Measurements from ENCODE around the gene DIABLO.
"Not testable (repeated sequence)": the region's sequence is repeated elsewhere in the genome, so short reads cannot be mapped to it uniquely, and the experiment has no call there.

Gene DIABLO

GRCh38 chr12:122187466-122187865, 38.4 kb downstream of the DIABLO start:
- Histone ChIP-seq H3K4me3 (ENCODE audit: low read depth, low read length) (no peak overlapping the region), H2AFZ (ENCODE audit: low read length, unreplicated experiment) (no peak overlapping the region), H3K79me2 (ENCODE audit: control insufficient read depth, insufficient read depth, low read length, unreplicated experiment) (no peaks in the 10 kb centered on the region), H3K27ac (ENCODE audit: low read depth, low read length) (no peak overlapping the region), H3K36me3 (ENCODE audit: insufficient read depth, low read length) (no peaks in the 10 kb centered on the region), H3K27me3 (ENCODE audit: insufficient read depth, low read length) (no peaks in the 10 kb centered on the region), H3K4me1 (ENCODE audit: control insufficient read depth, insufficient read depth, low read length, unreplicated experiment) (no peaks in the 10 kb centered on the region)

- Histone ChIP-seq H3K4me1 (ENCODE audit: control insufficient read depth, insufficient read depth, low read length, unreplicated experiment) (no peaks in the 10 kb centered on the region), H2AFZ (ENCODE audit: low read length, unreplicated experiment) (no peak overlapping the region), H3K79me2 (ENCODE audit: control insufficient read depth, insufficient read depth, low read length, unreplicated experiment) (no peaks in the 10 kb centered on the region), H3K27ac (ENCODE audit: low read depth, low read length) (no peak overlapping the region), H3K27me3 (ENCODE audit: insufficient read depth, low read length) (no peaks in the 10 kb centered on the region), H3K36me3 (ENCODE audit: insufficient read depth, low read length) (no peaks in the 10 kb centered on the region), H3K4me3 (ENCODE audit: low read depth, low read length) (no peak overlapping the region)
Measured at GRCh38 chr12:122185494-122186082, 40.3 kb downstream of the DIABLO start.

GRCh38 chr12:122185079-122185478, 40.8 kb downstream of the DIABLO start:
- Histone ChIP-seq H3K4me1 (ENCODE audit: control insufficient read depth, insufficient read depth, low read length, unreplicated experiment) (peaks cover 4% of the 10 kb centered on the region), H3K27me3 (ENCODE audit: insufficient read depth, low read length) (no peaks in the 10 kb centered on the region), H2AFZ (ENCODE audit: low read length, unreplicated experiment) (no peak overlapping the region), H3K79me2 (ENCODE audit: control insufficient read depth, insufficient read depth, low read length, unreplicated experiment) (no peaks in the 10 kb centered on the region), H3K27ac (ENCODE audit: low read depth, low read length) (no peak overlapping the region), H3K4me3 (ENCODE audit: low read depth, low read length) (no peak overlapping the region), H3K36me3 (ENCODE audit: insufficient read depth, low read length) (no peaks in the 10 kb centered on the region)

GRCh38 chr12:122184517-122184916, 41.3 kb downstream of the DIABLO start:
- Histone ChIP-seq H3K27me3 (ENCODE audit: insufficient read depth, low read length) (no peaks in the 10 kb centered on the region), H3K4me3 (ENCODE audit: low read depth, low read length) (no peak overlapping the region), H3K79me2 (ENCODE audit: control insufficient read depth, insufficient read depth, low read length, unreplicated experiment) (no peaks in the 10 kb centered on the region), H3K4me1 (ENCODE audit: control insufficient read depth, insufficient read depth, low read length, unreplicated experiment) (peaks cover 4% of the 10 kb centered on the region), H3K36me3 (ENCODE audit: insufficient read depth, low read length) (no peaks in the 10 kb centered on the region), H2AFZ (ENCODE audit: low read length, unreplicated experiment) (no peak overlapping the region), H3K27ac (ENCODE audit: low read depth, low read length) (no peak overlapping the region)

DNA sequence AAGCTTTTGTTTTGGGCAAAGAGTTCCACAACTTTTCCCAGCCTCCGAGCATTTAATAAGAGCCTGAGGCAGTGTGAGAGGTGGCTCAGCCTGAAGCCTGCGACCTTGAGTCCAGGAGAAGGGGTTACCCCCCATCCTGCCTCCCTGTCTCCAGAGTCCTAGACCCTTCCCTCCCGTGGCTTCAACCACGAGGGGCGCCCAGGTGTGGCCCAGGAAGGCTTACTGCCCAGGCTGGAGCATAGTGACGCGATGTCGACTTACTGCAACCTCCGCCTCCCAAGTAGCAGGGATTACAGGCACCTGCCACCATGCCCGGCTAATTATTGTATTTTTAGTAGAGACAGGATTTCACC, 42.3 kb downstream of the DIABLO start:
- Histone ChIP-seq H3K27me3 (ENCODE audit: insufficient read depth, low read length) (no peaks in the 10 kb centered on the region), H3K79me2 (ENCODE audit: control insufficient read depth, insufficient read depth, low read length, unreplicated experiment) (no peaks in the 10 kb centered on the region), H3K4me3 (ENCODE audit: low read depth, low read length) (peak overlapping the region; percentile 78), H3K36me3 (ENCODE audit: insufficient read depth, low read length) (no peaks in the 10 kb centered on the region), H2AFZ (ENCODE audit: low read length, unreplicated experiment) (peak overlapping the region; percentile 73), H3K27ac (ENCODE audit: low read depth, low read length) (no peak overlapping the region), H3K4me1 (ENCODE audit: control insufficient read depth, insufficient read depth, low read length, unreplicated experiment) (peaks cover 4% of the 10 kb centered on the region)

GRCh38 chr12:122182887-122183587, 42.8 kb downstream of the DIABLO start, which contains the start of gene LRRC43:
TSS of gene LRRC43 (plus strand) at chr12:122183123. CDS start at chr12:122183145, 22 bp downstream.
- H2AFZ ChIP-seq (ENCODE audit: low read length, unreplicated experiment), result peak within 1 kb of the TSS; percentile 73
- no peaks in the 10 kb centered on the region for H3K27me3 ChIP-seq (ENCODE audit: insufficient read depth, low read length)
- H3K79me2 ChIP-seq (ENCODE audit: control insufficient read depth, insufficient read depth, low read length, unreplicated experiment), result no peaks in the 10 kb centered on the region
- H3K27ac ChIP-seq (ENCODE audit: low read depth, low read length), result no peak within 1 kb of the TSS
- peak within 1 kb of the TSS; percentile 78 for H3K4me3 ChIP-seq (ENCODE audit: low read depth, low read length)
- H3K4me1 ChIP-seq (ENCODE audit: control insufficient read depth, insufficient read depth, low read length, unreplicated experiment), result peaks cover 4% of the 10 kb centered on the region
- H3K36me3 ChIP-seq (ENCODE audit: insufficient read depth, low read length), result no peaks in the 10 kb centered on the region

GRCh38 chr12:122176473-122176872, 49.4 kb downstream of the DIABLO start:
- not testable (repeated sequence) for H3K27me3 ChIP-seq (ENCODE audit: insufficient read depth, low read length); H3K4me3 ChIP-seq (ENCODE audit: low read depth, low read length); H3K27ac ChIP-seq (ENCODE audit: low read depth, low read length); H3K36me3 ChIP-seq (ENCODE audit: insufficient read depth, low read length); H3K4me1 ChIP-seq (ENCODE audit: control insufficient read depth, insufficient read depth, low read length, unreplicated experiment); H3K79me2 ChIP-seq (ENCODE audit: control insufficient read depth, insufficient read depth, low read length, unreplicated experiment); H2AFZ ChIP-seq (ENCODE audit: low read length, unreplicated experiment)

GRCh38 chr12:122174155-122174845, 51.6 kb downstream of the DIABLO start, which contains the start of gene IL31:
TSS of gene IL31 (minus strand) at chr12:122174221. CDS start at chr12:122174172, 49 bp downstream.
- no peak within 1 kb of the TSS for H2AFZ ChIP-seq (ENCODE audit: low read length, unreplicated experiment)
- no peak within 1 kb of the TSS for H3K27ac ChIP-seq (ENCODE audit: low read depth, low read length)
- H3K79me2 ChIP-seq (ENCODE audit: control insufficient read depth, insufficient read depth, low read length, unreplicated experiment), result no peaks in the 10 kb centered on the region
- no peak within 1 kb of the TSS for H3K4me3 ChIP-seq (ENCODE audit: low read depth, low read length)
- H3K4me1 ChIP-seq (ENCODE audit: control insufficient read depth, insufficient read depth, low read length, unreplicated experiment), result no peaks in the 10 kb centered on the region
- no peaks in the 10 kb centered on the region for H3K36me3 ChIP-seq (ENCODE audit: insufficient read depth, low read length)
- H3K27me3 ChIP-seq (ENCODE audit: insufficient read depth, low read length), result no peaks in the 10 kb centered on the region; the same call in 1 of the 2 replicates

DNA sequence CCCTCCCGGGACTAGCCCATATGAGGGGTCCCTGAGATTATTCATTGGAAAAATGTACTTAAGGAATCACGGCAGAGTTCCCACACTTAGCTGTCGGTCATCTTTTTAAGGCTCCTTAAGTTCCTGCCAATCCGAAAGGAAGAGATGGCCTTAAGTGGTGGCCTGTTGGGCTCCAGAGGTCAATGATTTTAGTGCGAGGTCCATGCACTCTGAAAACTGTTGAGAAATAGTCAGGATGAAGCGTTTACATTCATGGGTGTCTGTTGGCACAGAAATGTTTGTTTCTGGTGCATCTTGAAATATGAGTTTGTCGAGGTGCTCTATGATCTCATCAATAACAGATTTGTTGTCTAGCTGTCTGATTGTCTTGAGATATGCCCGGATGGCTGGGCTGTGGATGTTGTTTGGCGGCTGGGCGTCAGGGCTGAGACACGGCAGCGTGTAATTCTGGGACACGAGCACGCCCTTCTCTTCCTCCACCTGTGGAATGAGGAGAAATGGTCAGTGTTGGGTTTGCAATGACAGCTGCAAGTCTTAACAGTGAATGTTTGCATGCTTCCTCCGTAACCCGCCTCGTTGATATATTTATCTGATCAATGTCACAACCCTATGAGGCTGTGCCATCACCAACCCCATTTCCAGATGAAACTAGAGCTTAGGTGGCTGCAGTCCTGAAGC, 53.5 kb downstream of the DIABLO start:
- H3K79me2 ChIP-seq (ENCODE audit: control insufficient read depth, insufficient read depth, low read length, unreplicated experiment), result no peaks in the 10 kb centered on the region
- no peaks in the 10 kb centered on the region; the same call in 1 of the 2 replicates for H3K27me3 ChIP-seq (ENCODE audit: insufficient read depth, low read length)
- H3K4me3 ChIP-seq (ENCODE audit: low read depth, low read length), result no peak overlapping the region
- H2AFZ ChIP-seq (ENCODE audit: low read length, unreplicated experiment), result no peak overlapping the region
- no peaks in the 10 kb centered on the region for H3K36me3 ChIP-seq (ENCODE audit: insufficient read depth, low read length)
- no peak overlapping the region for H3K27ac ChIP-seq (ENCODE audit: low read depth, low read length)
- H3K4me1 ChIP-seq (ENCODE audit: control insufficient read depth, insufficient read depth, low read length, unreplicated experiment), result no peaks in the 10 kb centered on the region

DNA sequence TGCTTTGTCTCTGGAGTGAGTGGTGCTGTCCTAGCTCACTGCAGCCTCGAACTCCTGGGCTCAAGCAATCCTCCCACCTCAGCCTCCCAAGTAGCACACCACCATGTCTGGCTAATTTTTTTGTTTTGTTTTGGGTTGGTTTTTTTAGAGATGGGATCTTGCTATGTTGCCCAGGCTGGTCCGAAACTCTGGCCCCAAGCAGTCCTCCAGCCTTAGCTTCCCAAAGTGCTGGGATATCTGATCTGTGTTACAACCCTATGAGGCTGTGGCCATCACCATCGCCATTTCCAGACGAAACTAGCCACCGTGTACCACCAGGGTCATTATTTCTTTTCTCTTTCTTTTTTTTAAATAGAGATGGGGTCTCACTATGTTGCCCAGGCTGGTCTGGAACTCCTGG, 54.5 kb downstream of the DIABLO start:
- no peaks in the 10 kb centered on the region for H3K79me2 ChIP-seq (ENCODE audit: control insufficient read depth, insufficient read depth, low read length, unreplicated experiment)
- no peaks in the 10 kb centered on the region; the same call in 1 of the 2 replicates for H3K27me3 ChIP-seq (ENCODE audit: insufficient read depth, low read length)
- no peak overlapping the region for H2AFZ ChIP-seq (ENCODE audit: low read length, unreplicated experiment)
- H3K36me3 ChIP-seq (ENCODE audit: insufficient read depth, low read length), result no peaks in the 10 kb centered on the region
- no peaks in the 10 kb centered on the region for H3K4me1 ChIP-seq (ENCODE audit: control insufficient read depth, insufficient read depth, low read length, unreplicated experiment)
- H3K27ac ChIP-seq (ENCODE audit: low read depth, low read length), result no peak overlapping the region
- H3K4me3 ChIP-seq (ENCODE audit: low read depth, low read length), result no peak overlapping the region
